Stimulated activated CD4-positive, alpha-beta T cell treated with anti-CD3 and anti-CD28 coated beads, Interleukin-2, amount 100 ng/mL, for 48 hours (primary cell): ENCODE measurements around the gene MED13.
"Not testable (repeated sequence)": the region's sequence is repeated elsewhere in the genome, so short reads cannot be mapped to it uniquely, and the experiment has no call there.

ENCODE experiments used
- DNase-seq, 2 donors: peaks; one replicate each; pipeline ENCODE4 v3.0.0-alpha.2; 2020

Gene MED13

DNA sequence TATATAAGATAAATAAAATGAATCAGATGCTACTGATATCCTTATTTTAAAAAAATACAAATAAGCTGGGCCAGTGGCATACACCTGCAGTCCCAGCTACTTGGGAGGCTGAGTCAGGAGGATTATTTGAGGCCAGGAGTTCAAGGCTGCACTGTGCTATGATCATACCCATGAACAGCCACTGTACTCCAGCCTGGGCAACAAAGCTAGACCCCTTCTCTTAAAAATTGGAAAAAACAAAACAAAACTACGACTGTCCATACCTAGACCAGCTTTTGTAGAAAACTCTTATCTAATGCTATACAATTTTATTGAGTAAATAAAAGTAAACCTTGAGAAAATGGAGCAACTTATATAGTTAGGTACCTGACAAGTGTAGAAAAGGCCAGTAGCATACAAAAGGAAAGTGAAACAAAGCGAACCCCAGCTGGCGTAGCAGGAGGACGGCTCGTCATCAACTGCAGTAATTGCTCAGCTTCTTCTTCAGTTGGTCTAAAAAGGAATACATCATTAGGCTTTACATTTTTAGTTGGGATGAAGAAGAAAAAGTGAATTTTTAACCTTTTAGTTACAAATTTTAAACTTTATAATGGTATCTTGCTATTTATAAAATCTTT is 160.9 kb downstream of the MED13 start:
- peak in 1 of 2 donors; percentile 11 for DNase-seq

DNA sequence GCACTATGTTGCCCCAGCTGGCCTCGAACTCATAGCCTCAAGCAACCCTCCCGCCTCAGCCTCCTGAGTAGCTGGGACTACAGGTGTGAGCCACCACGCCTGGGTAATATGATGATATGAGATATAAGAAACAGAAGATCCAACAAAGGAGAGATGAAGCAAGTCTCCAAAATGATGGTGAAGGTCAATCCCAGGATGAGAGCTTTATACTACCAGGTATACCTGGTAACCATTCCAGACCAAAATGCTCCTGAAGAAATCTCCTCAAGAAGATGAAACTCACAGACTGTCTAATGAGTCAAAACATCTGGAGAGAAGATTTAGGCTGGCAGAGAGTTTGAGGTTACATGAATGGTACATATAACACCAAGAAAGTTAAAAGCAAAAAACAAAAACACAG is 161.8 kb downstream of the MED13 start:
- DNase-seq: no peak

DNA sequence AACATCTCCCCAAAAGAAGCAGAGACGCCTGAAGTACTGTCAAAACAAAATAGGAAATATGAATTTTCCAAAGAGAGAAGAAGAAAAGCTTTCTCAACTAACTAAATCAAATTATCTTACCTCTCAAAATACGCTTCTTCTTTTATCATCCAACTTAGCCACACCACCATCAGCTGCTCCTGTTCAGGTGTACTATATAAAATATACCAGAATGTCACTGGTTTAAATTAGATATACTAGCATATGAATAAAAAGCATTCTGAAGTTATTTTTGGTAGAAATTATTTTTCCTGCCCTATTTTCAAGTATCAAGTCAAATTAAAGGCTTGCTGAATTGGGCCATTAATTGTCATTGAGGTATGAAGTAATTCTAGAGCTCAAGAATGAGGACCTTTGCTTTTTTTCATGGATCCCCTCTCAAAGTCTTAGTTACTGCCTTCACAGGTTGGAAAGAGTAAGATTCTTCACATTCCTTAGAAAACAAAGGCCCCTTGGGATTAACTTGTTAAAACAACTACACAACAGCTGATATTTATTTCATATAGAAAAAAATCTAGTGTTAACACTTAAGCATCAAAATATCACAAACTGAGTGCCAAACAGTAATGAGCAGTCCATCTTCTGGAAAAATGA is 167.4 kb downstream of the MED13 start:
- DNase-seq: no peak

DNA sequence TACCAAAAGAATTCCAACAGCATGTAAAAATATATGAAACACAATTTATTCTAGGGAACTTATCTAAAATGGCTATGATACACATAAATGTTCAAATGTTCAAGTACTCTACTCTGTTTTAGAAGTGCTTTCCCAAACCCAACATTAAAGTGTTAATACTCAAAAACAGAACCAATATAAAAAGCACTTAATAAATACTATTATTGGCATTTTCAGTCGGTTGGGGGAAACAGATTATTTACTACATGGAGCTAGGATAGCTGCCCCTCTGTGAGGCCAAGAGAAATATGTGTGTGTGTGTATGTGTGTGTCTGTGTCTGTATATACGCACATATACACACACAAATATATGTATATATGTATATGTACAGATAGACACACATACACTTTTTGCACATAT is 169.7 kb downstream of the MED13 start:
- DNase-seq: no peak

DNA sequence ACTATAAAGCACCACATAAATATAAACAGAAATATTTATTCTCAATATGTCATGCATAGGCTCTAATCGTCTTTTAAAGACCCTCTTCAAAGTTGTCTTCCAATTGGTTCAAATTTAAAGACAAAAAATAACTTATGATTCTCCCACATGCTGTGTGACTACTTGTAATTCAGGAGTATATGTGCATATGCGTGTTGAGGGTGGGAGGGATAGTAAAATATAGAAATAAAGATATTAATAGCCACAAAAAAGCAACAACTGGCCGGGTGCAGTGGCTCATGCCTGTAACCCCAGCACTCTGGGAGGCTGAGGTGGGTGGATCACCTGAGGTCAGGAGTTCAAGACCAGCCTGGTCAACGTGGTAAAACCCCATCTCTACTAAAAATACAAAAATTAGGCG is 170.8 kb downstream of the MED13 start:
- not testable (repeated sequence) for DNase-seq
